Ovary (tissue), 9 donors: ENCODE measurements around the gene CTIF. TPM values are rescaled to one million over a fixed set of nuclear protein-coding genes. Genes with fewer than 3 reads are reported as not detected.
"Not testable (repeated sequence)": the region's sequence is repeated elsewhere in the genome, so short reads cannot be mapped to it uniquely, and the experiment has no call there.

Experiments used
- DNase-seq, 5 donors: peaks; one replicate each; pipeline ENCODE4 v3.0.0-alpha.2; 2019 to 2020
- H3K27ac ChIP-seq, 2 donors: fragments of 200-600 bp; one replicate each; pipeline versions ENCODE4 v1.5.1 to v1.8.0; 2019 to 2022
- H3K27me3 ChIP-seq: fragments of 200-600 bp; one replicate; pipeline ENCODE4 v1.8.0; 2022
- H3K36me3 ChIP-seq: fragments of 200-600 bp; sonication (generic); one replicate; pipeline ENCODE4 v1.5.1; 2019
- H3K4me1 ChIP-seq: one replicate; pipeline ENCODE4 v1.8.1; 2013; ENCODE audit warnings: mild to moderate bottlenecking, moderate library complexity; ENCODE audit not compliant: insufficient read depth
- H3K4me3 ChIP-seq: fragments of 200-600 bp; sonication (generic); one replicate; pipeline ENCODE4 v1.5.1; 2017
- H3K9me3 ChIP-seq, 2 donors: fragments of 200-600 bp in 1 of 2; sonication (generic) in 1 of 2; one replicate each; pipeline versions ENCODE4 v1.5.1 to v1.8.1; 2013 to 2019; ENCODE audit warnings: mild to moderate bottlenecking in 1 of 2, moderate library complexity in 1 of 2
- CTCF ChIP-seq, 3 donors: fragments of 450-650 bp in 2 of 3; fragments of 200-600 bp in 1 of 3; IDR thresholded peaks; one replicate each; pipeline versions ENCODE4 v1.5.1 to v1.8.0; 2016 to 2022; ENCODE audit warnings: antibody characterized with exemption in 3 of 3, mild to moderate bottlenecking in 1 of 3
- EP300 ChIP-seq: sonication (generic); formaldehyde crosslinking; IDR thresholded peaks from one replicate; pipeline ENCODE4 v1.6.1; 2017; ENCODE audit warnings: antibody characterized with exemption
- POLR2A ChIP-seq: fragments of 450-650 bp; IDR thresholded peaks from one replicate; pipeline ENCODE4 v1.6.1; 2017; ENCODE audit warnings: antibody characterized with exemption, mild to moderate bottlenecking, moderate library complexity
- WGBS, 3 donors: extraction: QIAGEN DNeasy Blood & Tissue Kit in 1 of 3; methylation state at CpG; one replicate each; pipeline versions ENCODE4 v1.1.5 to v1.1.7; 2013 to 2017; 5-methylcytosine and 5-hydroxymethylcytosine counted together
- intact Hi-C, 4 donors: fragments of 100-400 bp; cut with DNase I; formaldehyde crosslinking; loops; one replicate each; pipeline versions ENCODE4 v1.11.0 to v1.15.1; 2022 to 2023
- polyA plus RNA-seq, 2 donors: library from polyadenylated mRNA; stranded (reverse); fragments of 200-250 nt in 1 of 2; fragments of 350-450 nt in 1 of 2; fragmentation: Illumina TruSeq in 1 of 2; extraction: RNeasy Lipid Tissue Mini Kit (QIAGEN cat#74804) in 1 of 2; gene quantifications; one replicate each; pipeline ENCODE4 v1.2.3, GENCODE V29; 2013 to 2014
- total RNA-seq, 7 donors: library from RNA; depleted of rRNA in 2 of 7; stranded (reverse); fragments of >200 nt in 2 of 7; fragmentation: NEBNext Ultra II Directional in 3 of 7; extraction: Animal tissue kit (Norgen Biotek cat#: 25700) in 3 of 7; gene quantifications; one replicate each; pipeline versions ENCODE4 v1.1.0 to v1.2.4, GENCODE V29; 2016 to 2023
- donor health status: DM: no; HTN: no; CAD: no; lungs with moderate emphysema.
- donor health status: DM: no; HTN: no; CAD: no.
- donor health status: Bipolar disorder and iron deficiency.
- donor health status: DM: yes; HTN: yes; CAD: no.
- donor health status: DM: no; HTN: no; CAD: no.
- donor health status: DM: yes; HTN: yes; CAD: no.

Gene CTIF
- total and polyA plus RNA-seq, 9 donors: 18.5 to 94.1 (median 75.2) TPM

DNA sequence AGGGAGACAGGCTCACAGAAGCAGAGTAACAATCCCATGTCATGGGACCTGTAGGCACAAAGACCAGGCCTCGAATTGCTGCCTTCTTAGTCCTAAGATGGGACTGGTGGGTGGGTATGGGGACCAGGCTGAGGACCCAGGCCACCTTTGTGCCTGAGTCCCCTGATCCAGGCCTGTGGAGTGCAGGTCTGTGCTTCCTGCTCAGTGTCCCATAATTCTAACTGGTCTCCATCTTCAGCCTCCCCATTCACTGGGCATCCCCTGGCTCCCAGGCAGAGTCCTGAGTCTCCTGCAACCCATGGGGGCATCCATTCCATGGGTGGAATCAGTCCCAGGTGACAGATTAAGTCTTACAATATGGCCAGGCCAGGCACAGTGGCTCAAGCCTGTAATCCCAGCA is 328.0 kb downstream of the CTIF start:
- Histone ChIP-seq H3K9me3 (no peaks in the 10 kb centered on the region), H3K27ac (no peak overlapping the region)
- TF ChIP-seq POLR2A (no peak), CTCF (IDR thresholded peaks at IDR 0.05) (no peak), EP300 (no peak)

GRCh38 chr18:48867978-48868377 is 329.1 kb downstream of the CTIF start:
- no peak overlapping the region for H3K4me3 ChIP-seq
- DNase-seq: no peak
- 85 to 100% (median 100%) methylated on average over 1 of the region's 1 CpG for WGBS, 3 donors
- H3K36me3 ChIP-seq: no peaks in the 10 kb centered on the region
- no peaks in the 10 kb centered on the region for H3K9me3 ChIP-seq
- intact Hi-C loops: no loop called here
- no peak overlapping the region for H3K27ac ChIP-seq
- TF ChIP-seq EP300 (no peak), CTCF (IDR thresholded peaks at IDR 0.05) (no peak), POLR2A (no peak)
- H3K4me1 ChIP-seq: peaks cover 5% of the 10 kb centered on the region
- no peaks in the 10 kb centered on the region for H3K27me3 ChIP-seq

More for the DNA sequence above, 328.0 kb downstream of the CTIF start:
- Histone ChIP-seq H3K27me3 (no peaks in the 10 kb centered on the region), H3K36me3 (no peaks in the 10 kb centered on the region), H3K4me3 (no peak overlapping the region), H3K4me1 (peaks cover 5% of the 10 kb centered on the region)
- intact Hi-C loops: no loop called here
- DNase-seq: no peak
- WGBS, 3 donors: 72 to 83% (median 76%) methylated on average over 1 of the region's 1 CpG

DNA sequence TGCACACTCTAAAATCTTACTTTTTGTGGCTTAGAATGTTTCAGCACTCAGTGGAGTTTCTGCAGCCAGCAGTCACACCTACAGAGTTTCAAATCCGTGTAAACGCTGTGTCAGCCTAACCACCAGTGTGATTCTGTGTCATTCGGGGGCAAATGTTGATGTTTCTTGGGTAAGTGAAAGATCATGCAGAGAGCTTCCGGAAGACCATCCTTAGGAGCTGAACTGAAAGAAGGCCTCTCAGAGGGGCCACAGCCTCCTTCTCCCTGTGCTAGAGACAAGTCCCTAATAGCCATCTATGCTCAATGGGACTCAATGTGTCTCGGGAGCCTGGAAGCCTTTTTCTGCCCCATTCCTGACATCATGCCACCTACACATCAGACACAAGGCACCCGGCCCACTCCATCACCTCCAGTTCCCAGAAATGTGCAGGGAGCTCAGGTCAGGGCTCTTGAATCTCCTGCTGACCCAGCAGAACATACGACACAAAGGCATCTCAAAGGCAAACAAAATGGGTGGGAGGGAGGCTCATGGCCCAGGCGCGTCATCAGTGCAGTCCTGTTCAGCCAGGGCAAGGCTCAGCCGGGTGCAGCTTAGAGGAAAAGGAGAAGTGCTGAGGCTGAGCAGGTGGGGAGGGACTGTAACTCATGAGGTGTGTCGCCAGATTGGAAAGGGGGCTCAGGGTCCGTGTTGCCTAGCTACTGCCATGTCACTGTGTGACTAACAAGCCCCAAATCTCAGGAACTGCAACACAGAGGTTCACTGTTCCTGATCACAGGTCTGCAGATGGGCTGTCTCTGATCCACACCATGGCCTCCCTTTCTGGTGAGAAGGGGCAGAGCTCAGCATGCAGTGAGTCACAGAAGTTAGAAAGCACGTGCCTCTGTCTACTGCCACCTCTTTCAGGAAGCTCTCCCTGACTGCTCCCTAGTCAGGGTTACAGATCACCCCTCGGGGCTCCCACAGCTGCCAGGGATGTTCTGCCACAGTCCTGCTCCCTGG is 329.9 kb downstream of the CTIF start:
- no peak overlapping the region for H3K27ac ChIP-seq
- TF ChIP-seq POLR2A (no peak), CTCF (IDR thresholded peaks at IDR 0.05) (no peak), EP300 (no peak)
- no peaks in the 10 kb centered on the region for H3K36me3 ChIP-seq
- H3K9me3 ChIP-seq: no peaks in the 10 kb centered on the region
- no peaks in the 10 kb centered on the region for H3K27me3 ChIP-seq
- H3K4me1 ChIP-seq: peaks cover 5% of the 10 kb centered on the region
- DNase-seq: no peak
- intact Hi-C loops: no loop called here
- 50 to 66% (median 55%) methylated on average over 14 of the region's 14 CpGs for WGBS, 3 donors
- no peak overlapping the region for H3K4me3 ChIP-seq

DNA sequence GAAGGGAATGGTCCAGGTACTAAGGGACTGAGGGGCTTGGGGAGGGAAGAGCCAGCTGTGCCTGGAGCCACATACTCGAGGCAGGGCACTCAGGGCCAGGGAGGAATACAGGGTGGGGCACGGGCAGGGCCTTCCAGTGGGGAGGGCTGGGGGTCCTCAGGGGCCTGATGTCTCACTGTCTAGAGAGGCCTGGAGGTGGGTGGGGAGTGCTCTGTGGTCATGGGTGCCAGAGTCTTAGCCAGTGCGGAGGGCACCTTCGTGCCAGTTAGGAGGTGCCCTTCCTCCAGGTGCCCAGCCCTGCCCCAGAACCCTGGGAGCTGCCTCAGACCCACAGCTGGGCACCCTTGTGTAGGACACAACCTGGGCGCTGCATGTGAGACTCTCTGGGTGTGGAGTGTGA is 330.8 kb downstream of the CTIF start:
- WGBS, 3 donors: 71 to 85% (median 77%) methylated on average over 5 of the region's 5 CpGs
- intact Hi-C loops: no loop called here
- no peak overlapping the region for H3K4me3 ChIP-seq
- no peak for DNase-seq
- no peaks in the 10 kb centered on the region for H3K27me3 ChIP-seq
- H3K9me3 ChIP-seq: no peaks in the 10 kb centered on the region
- TF ChIP-seq POLR2A (no peak), EP300 (no peak)
- H3K27ac ChIP-seq: no peak overlapping the region
- H3K4me1 ChIP-seq: peaks cover 5% of the 10 kb centered on the region
- H3K36me3 ChIP-seq: no peaks in the 10 kb centered on the region

DNA sequence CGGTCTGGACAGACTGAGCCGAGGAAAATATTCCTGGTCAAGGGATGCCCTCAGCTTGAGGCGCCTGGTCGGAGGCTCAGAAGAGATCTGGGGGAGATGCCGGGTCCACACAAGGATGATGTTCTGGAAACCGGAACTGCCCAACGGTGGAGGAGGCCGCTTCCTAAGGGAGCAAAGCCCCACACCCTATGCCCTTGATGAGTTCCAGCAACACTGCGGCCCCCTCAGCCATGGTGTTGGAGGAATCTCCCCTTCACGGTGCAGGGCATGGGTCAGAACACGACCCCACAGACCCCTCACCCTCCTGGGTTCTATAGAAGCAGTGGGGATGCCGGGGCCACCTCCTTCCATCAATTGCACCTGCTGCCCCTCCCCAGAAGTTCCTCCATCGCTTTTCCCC is 332.1 kb downstream of the CTIF start:
- intact Hi-C loops, H3K36me3 ChIP-seq, H3K27me3 ChIP-seq, DNase-seq, H3K4me1 ChIP-seq, H3K4me3 ChIP-seq, H3K27ac ChIP-seq, H3K9me3 ChIP-seq: not testable (repeated sequence)
- WGBS, 3 donors: 86 to 89% (median 88%) methylated on average over 13 of the region's 13 CpGs
